HG02588 (cell line): Measurements from ENCODE around the gene SYT6.

Experiments
- ATAC-seq: cut with Tn5 transposase; IDR thresholded peaks from one replicate; pipeline ENCODE4 v1.9.1; 2021; ENCODE audit warnings: mild to moderate bottlenecking, moderate library complexity; ENCODE audit not compliant: unreplicated experiment

SYT6 gene

DNA sequence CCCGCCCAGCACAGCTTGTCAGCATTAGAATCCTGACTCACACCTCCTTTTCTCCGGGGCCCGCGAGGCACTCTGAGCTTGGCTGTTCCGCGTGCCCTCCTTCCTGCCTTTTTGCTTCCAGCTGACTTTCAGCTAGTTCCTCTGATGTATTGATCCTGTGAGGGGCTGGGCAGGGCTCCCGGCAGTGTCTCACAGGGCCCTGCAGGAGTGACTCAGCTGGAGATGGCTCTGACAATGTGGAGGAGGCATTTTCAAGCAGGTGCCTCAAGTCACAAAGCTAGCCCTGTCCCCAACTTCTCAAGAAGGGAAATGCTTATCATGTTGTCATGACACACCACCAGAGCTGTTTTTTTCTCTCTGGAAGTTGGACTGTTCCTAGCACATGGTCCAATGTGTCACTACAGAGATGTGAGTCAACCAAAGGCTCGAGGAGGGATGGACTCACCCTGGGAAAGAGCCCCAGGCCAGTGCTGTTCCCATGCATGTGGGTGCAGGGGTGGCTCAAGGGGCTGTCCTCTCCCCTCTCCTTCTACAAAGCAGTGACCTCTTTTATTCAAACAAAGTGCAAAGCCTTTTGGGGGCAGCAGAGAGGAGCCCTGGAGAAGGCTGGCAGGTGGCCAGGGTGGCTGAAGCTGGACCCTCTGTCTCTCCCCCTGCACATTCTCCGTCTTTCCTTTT, 30.6 kb downstream of the SYT6 start:
- ATAC-seq = no peak

DNA sequence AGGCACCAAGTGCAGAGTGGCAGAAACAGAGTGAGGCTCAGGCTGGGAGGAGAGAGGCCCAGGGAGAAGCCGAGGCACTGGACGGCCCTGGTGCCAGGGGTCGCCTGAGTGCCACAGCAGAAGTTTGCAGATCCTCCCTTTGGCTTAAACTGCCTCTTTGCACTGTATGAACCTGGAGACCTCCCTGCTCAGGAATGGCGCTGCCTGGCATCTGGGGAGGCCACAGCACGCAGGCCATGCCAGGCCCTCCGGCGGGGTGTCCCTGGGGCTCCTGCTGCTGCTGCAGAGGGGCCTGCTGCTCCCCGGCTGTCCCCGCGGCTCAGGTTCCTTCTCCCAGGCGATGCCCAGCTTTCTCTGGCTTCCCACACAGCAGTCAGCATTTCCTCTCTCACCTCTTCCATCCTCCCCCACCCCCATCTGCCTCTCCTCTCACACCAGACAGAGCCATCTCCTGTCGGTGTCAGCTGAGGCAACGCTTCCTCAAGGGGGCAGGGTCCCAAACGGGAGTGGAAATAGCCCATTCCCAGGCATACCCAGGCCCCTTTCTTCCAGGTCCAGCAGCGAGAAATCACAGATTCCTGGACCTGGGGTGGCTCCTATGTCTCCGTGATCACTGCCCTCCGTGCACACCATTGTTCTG, 35.2 kb downstream of the SYT6 start:
- no peak for ATAC-seq

DNA sequence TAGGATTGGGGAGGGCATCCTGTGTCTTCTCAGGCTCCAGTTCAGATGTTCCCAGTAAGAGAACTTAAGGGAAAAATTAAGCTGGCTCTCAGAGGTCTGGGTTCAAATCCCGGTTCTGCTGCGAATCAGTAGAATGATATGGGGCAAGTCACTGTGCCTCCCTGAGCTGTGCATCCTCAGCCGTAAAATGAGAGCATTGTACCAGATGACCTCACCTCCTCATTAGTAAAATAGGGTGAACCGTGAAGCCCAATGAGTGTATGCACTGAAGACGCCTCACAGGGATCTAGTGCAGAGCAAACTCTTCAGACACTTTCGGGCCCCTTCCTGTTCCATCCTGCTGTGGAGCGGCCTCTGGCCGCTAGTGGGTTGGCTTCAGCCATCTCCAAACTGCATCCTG, 36.0 kb downstream of the SYT6 start:
- no peak for ATAC-seq

DNA sequence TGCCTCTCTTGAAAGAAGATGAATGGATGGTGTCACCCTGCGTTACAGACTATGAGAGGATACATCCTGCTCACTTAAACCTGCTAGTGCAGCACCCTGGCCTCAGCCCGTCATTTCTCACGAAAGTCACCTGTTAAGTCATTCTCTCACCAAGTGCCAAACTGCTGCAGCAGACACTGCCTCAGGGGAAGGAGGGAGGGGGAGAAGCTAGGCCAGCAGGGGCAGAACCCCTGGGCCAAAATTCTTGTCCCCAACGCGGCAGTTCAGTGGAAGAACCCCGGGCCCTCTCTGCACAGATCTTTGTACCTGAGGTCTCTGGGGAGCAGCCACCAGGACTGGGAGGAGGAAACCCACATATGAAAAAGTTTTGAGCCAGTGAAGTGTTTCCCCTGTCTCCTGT, 37.6 kb downstream of the SYT6 start:
- no peak for ATAC-seq

DNA sequence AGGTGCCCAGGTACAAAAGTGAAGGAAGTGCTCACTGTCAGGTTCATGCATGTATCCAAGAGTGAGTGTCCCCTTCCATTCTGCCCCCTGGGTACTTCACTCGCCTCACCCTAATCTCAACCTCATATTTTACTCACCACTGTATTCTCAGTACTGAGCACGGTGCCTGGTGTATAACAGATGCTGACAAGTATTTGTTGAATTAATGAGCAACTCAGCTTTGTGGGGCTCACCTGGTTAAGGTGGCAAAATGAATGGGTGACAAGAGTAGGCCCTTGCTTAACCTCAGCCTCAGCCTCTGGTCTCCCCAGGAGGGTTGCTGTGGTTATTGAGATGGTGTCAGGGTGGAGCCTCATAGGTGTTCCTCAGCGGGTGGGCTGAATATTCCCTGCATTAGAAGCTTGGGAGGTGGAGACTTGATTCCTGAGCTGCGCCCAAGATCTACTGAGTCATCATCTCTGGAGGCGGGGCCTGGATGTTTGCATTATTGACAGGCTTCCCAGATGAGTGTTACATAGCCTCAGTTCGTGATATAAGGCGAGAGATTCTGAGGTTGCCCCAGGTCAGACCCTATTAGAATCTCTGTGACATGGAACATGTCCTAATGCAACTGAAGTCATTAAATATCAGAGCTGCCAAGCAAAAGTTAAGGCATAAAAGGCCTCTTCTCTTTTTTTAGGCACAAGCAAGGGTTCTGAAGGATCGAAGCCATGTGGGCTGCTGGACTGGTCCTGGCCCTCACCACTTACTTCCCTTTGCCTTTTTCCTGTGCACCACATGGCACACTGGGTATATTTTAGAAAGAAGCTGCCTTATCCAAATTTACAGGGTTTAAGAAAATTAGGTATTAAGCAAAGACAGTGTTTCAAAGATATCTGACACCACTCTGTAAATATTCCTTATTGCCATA, 39.2 kb downstream of the SYT6 start:
- ATAC-seq = no peak

DNA sequence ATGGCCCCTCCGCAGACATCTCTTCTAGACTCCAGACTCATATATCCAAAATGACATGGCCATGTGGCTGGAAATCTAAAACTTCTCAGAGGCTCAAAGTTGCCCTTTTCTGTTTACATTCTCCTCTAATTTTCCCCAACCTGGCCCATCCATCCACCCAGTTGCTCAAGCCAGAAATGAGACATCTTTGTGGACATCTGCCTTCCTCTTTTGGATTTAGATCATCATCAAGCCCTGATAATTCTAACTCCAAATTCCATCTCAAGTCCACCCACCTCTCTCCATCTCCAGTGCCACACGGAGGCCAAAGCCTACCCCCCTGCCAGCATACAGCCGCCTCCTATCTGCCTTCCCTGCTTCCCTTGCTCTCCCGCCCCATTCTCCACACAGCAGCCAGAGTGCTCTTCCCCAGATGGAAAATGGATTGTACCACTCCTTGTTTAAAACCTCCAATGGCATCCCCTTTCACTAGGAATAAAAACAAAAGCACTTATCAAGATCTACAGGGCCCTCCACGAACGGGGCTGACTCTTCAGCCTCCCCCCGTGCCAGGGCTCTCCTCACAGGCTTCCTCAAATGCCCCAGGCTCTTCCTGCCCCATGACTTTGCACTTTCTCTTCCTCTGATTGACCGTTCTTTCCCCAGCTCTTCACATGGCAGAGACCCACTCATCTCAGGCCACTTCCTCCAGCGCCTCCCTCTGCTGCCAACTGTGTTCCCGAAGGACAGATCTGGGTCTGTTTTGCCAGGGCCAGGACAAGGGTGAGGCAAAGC, 40.1 kb downstream of the SYT6 start:
- no peak for ATAC-seq

DNA sequence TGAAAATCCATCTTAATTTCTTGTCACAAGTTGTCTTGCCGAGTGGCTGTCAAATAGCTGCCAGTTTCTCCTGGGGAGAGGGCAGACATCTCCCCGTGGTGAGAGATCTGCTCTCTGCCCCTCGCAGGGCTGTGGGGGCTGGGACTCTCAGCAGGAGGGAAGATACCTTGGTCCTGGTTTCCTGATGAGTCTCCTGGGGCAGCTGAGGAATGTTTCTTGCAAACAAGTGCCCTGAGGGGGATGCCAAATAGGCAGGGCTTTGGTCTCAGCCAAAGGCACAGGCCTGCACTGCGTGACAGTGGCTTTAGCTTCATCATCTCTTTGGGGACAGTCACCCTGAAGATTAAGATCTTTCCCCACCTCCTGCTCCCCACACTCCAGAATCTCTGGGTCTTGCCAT, 40.9 kb downstream of the SYT6 start:
- ATAC-seq = no peak

DNA sequence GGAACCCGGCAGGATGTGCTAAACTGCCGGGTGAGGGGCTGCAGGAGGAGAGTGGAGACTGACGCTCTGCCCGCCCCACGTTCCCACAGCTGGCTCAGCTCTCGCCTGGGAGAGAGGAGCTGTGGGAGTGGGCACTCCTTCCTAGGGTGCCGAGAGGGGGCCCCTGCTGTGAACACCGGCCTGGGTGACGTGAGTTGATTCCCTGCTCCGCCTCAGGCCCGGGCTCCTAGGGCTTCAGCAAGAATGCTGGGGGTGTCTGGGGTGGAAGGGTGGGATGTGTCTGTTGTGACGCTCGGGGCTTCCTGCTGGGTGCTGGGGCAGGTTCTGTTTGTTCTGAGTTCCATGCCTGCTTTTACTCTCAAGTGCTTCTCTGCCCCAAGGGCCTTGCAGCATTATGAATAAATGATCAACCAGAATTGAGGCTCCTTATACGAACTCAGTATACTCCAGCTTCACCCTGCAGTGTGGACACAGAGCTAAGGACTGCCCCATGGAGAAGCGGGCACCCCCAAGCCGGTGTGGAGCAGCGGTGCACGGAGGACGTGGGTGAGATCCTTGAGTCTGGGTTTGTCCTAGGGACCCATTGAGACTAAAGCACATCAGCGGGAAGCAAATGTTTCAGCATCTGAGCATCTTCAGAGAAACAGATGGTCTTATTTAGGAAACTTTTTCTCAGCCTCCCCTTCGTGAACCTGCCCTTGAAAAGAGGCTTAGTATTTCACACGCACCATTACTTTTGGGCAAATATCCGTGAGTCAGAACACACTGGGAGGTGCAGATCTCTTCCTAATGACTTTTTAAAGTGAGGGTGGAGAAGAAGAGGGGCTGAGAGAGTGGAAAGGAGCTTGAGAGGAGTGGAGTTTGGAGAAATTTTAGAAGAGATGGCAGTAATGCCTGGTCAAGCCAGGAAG, 41.7 kb downstream of the SYT6 start:
- no peak for ATAC-seq

DNA sequence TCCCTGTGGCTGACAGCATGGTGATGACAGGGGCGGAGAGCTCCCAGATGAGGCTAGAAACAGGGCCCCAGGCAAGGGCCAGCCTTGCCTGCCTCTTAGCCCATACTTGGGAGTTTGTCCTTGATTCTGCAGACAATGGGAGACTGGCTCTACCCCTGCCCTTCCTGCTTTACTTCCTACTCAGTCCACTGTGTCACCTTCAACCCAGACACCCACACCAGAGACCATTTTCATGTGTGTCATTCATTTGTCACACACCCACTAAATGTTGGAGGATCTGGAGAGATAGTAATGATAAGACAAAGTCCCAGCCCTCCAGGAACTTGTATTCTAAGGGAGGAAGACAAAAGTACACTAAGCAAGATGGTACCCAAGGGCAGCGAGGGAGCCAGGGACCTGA, 43.7 kb downstream of the SYT6 start:
- no peak for ATAC-seq

DNA sequence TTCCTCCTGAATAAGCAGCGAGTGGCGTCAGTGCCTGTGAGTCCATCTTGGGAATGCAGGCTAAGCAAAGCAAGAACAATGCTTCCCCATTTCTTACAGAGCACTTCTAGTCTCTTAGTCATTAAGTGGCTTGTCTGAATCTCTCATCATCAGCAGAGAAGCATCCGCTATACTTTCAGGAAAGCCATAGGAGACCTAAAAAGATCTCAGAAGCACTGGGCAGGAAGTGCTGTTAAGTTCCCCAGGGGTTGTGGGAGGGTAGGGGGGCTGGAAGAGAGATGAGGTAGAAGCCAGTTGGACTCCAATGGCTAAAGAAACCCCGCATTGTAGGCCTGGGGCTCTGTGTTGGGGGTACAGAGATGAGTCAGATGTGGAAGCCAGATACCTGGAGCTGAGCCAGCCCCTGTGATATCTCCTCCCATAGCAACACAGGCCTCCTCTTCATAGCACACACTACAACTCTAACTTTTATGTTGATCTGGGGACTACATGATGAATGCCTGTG, 44.9 kb downstream of the SYT6 start:
- ATAC-seq = peak; percentile 54

DNA sequence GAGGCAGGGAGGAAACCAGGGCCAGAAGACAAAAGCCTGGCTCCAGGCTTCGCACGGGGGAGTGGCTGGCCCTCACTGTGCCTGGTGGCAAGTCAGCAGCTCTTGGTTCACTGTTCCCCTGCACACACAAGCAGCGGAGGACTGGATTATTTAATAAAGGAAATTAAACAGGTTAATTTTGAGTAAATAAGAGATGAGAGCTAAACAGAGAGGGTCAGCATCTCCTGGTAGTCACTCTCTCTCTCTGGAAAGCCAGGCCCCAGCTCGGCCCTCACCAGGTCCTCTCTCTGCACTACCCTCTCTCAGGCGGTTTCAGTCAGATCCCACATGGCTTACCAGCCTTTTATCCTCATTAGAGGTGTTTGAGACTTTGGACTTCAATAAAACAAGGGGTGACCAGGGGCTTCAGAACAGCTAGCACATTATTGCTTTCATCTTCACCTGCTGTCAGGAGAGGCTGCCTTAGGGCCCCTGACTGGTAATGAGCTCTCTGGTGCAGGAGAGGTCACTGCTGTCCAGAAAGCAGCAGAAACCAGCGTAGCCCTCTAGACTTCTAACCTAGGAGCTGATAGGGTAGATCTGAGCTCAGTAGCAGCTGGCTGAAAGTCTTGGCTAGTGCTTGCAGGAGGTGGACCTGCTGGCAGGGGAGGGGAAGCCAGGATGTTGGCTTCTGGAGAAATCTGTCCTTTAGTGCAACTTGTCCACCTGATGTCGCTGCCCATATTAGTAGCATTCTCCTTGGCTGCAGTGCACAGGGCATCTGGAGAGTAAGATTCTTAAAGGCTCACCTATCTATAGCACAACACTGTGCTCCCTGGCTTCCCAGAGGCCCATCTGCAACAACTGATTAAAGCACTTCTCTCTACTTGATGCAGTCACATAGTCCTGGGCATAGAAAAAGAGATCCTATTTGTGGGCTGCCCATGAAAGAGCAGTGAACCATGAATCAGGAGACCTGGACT, 45.9 kb downstream of the SYT6 start:
- ATAC-seq = no peak

DNA sequence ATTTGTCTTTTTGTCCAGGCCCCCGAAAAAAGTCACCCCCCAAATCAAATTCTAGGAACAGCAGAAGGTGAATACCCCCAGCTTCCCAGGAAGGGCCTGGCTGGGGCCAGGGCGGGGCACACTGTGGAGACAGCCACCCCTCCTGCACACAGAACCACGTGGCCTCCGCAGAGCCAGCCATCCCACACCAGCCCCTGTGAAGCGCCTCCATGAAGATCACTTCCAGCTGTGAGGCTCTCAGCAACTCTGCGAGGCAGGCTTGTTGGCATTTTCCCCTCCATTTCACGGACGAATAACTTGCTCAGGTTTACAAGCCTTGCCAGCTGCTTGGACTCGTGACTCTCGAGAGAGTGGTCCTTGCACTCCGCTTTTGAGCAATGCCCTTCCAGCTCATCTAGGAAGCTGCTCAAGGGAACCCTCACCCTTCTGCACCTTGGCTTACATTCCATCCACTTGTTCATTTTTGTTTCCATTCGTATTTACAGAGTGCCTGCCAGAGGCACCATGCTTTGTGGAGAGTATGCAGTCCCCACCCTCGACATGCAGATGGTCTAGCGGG, 48.2 kb downstream of the SYT6 start:
- no peak for ATAC-seq

DNA sequence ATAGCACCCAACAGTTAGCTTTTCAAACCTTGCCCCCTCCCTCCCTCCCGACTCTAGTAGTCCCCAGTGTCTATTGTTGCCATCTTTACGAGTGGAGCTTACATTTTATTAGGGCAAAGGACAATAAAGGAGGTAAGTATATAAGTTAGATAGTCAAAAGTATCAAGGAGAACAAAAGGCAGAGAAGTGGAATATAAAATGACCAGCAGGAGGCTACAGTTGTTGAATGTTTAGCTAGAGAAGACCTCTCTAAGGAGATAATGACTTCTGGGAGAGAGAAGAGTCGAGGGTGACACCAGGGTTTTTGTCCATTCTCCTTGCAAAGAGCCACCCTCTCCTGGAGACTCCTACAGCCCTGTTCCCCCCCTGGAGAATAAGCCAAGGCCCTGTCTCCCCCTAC, 48.7 kb downstream of the SYT6 start:
- no peak for ATAC-seq

DNA sequence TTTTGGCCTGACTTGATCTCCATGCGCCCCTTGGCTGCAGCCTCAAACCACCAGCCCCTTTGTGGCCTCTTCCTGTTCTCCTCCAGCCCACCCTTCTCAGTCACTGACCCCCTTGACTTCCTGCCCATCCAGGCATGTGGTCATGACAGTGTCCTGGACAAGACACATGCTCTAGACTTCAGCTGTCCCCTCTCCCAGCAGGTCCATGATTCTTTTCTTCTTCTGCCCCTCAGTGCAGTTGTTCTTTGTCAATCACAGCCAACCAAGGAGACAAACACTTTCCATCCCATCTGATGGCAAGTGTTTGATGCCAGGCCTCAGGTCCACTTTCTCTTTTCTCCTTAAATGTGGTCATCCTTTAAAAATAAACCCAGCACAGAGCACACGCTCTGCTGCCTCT, 49.7 kb downstream of the SYT6 start:
- ATAC-seq = no peak

DNA sequence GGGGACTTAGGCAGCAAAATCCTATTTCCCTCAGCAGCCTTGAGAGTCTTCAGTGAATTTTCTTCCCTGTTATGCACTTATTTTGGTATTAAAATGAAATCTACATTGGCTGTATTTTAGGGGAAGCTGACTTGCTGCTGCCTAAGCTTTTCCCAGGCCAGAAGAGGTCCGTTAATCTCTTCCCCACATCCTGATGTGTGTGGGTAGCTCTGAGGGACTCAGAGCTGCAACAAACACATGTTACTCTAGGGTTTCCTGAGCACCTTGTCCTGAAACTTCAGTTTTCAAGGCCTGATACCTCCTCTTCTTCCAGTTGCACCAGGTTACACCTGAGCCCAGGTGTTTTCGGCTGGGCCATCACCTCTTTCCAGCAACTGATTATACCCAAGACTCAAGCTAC, 51.5 kb downstream of the SYT6 start:
- ATAC-seq = no peak

DNA sequence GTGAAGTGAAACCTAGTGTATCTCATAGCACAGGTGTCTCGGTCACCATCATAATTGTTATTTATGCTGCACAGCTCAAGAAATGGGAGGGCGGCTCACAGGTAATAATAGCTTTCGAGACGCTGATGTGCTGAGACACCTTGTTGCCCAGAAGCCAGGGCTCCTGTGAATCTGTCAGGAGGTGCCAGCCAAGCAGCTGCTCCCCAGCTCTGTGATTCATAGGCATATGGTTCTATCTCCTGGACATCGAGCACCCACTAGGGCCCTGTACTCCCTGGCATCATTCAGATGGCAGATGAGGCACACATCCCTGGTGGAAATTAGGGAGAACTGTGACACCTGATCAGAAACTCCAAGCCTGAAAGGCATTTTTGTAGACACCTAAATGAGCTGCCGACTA, 53.5 kb downstream of the SYT6 start:
- ATAC-seq = no peak

DNA sequence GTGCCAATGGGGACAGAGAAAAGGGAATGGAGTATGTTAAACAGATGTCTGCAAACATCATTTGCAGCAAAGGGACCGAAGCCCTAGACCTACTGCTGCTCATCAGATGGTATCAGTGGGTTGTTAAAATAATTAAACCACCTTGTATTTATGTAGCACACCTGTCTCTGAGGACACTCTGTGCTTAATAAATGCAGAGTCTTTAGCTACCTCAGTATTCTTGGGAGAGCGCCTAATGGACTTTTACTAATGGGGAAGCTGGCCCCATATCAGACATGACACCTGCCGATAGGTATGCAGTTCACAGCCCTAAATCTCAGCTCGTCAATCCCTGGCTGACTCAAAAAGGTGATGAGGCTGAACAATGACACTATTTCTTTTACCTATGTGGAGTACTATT, 54.4 kb downstream of the SYT6 start:
- no peak for ATAC-seq

DNA sequence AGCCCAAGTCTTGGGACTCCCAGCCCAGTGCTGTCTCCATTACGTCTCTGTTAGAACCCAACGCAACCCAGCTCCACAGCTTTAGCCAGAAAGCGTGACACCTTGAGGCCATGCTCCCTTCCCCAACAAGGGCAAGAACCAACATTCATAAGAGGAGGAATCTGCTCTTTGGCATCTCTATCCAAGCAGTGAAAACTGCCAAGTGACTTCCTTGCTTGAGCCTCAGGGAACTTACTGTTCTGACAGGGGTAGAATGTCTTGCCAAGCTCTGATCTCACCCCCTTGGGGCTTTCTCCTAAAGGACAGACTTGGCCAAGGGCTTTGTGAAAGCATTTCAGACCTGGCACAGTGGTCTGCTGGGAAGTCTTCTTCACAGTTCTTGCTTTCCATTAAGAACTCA, 56.6 kb downstream of the SYT6 start:
- ATAC-seq = no peak

DNA sequence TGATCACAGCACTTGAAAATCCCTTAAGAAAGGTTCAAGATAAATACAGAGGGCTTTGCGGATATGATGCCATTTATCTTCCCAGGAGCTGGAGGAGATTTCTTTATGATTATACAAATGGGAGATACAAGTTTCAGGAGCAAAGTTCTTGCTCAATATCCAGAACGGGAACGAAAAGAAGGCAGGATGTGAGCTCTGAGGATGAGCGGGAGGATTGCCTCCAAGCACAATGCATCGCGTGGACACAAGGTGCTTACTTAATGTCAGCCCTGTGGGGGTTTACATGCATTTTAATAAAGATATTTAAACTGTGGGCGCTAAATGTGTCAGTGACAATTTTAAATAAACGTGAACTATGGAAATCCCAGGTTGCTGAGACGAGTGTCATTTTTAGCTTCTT, 59.0 kb downstream of the SYT6 start:
- no peak for ATAC-seq
